H1 (cell line): ENCODE results near the gene TRAPPC2L. TPM values are rescaled to one million over a fixed set of nuclear protein-coding genes. Genes with fewer than 3 reads are reported as not detected.

Experiments used
- CTCF ChIA-PET: fragments of 300-600 bp; sonication (Branson Sonifier 250); formaldehyde crosslinking; loops from one replicate; lab custom pipeline; 2021; ENCODE audit not compliant: partially characterized antibody; lab: Charles Lee
- POLR2A ChIA-PET: fragments of 300-600 bp; sonication (Branson Sonifier 250); formaldehyde crosslinking; loops from one replicate; lab custom pipeline; 2021; ENCODE audit warnings: inconsistent platforms; ENCODE audit not compliant: partially characterized antibody; lab: Charles Lee
- DNase-seq, 2 experiments: peaks; one replicate each; pipeline versions ENCODE4 v3.0.0 to v3.0.0-alpha.2; 2010 to 2022; ENCODE audit warnings: low spot score in 2 of 2, low read depth in 1 of 2, mixed read lengths in 1 of 2
- FAIRE-seq: peaks from 2 replicates; lab custom pipeline; 2011; peaks lifted over from hg19 to GRCh38; lab: Jason Lieb, UNC
- H2AFZ ChIP-seq: 2 replicates; pipeline ENCODE4 v1.8.1; 2012; ENCODE audit warnings: low read length, inconsistent platforms
- H2AK5ac ChIP-seq: 2 replicates; pipeline ENCODE4 v1.6.1; 2013; ENCODE audit warnings: low read depth, low read length
- H2BK120ac ChIP-seq: replicated peaks from 2 replicates; pipeline ENCODE3; 2013; ENCODE audit warnings: low read depth, low read length, inconsistent platforms
- H2BK12ac ChIP-seq: 2 replicates; pipeline ENCODE4 v1.6.1; 2013; ENCODE audit warnings: low read depth, low read length
- H2BK15ac ChIP-seq: 2 replicates; pipeline ENCODE4 v1.6.1; 2013; ENCODE audit warnings: low read length
- H2BK20ac ChIP-seq: 2 replicates; pipeline ENCODE4 v1.6.1; 2013; ENCODE audit warnings: low read length
- H2BK5ac ChIP-seq: 2 replicates; pipeline ENCODE4 v1.6.1; 2013; ENCODE audit warnings: low read depth, low read length
- H3K14ac ChIP-seq: 2 replicates; pipeline ENCODE4 v1.6.1; 2013; ENCODE audit warnings: inconsistent platforms; ENCODE audit not compliant: insufficient read length
- H3K18ac ChIP-seq: 2 replicates; pipeline ENCODE4 v1.6.1; 2013; ENCODE audit warnings: low read length; ENCODE audit errors: extremely low read depth
- H3K23ac ChIP-seq: 2 replicates; pipeline ENCODE4 v1.6.1; 2013; ENCODE audit warnings: inconsistent platforms; ENCODE audit not compliant: insufficient read length
- H3K23me2 ChIP-seq: 2 replicates; pipeline ENCODE4 v1.6.1; 2013; ENCODE audit warnings: low read depth, low read length
- H3K27ac ChIP-seq: 2 replicates; pipeline ENCODE4 v1.6.1; 2011; ENCODE audit warnings: low read depth, low read length, inconsistent platforms
- H3K27me3 ChIP-seq, 4 experiments: replicated peaks in 1 of 4; 1 replicate in 1 of 4; 2 replicates in 3 of 4; pipeline versions ENCODE4 v1.6.1 to v1.8.1; 2011 to 2013; ENCODE audit warnings: low read length in 3 of 4, mild to moderate bottlenecking in 3 of 4, inconsistent platforms in 2 of 4, mixed read lengths in 2 of 4, moderate library complexity in 1 of 4; ENCODE audit not compliant: control insufficient read depth in 3 of 4, insufficient read depth in 3 of 4; ENCODE audit errors: extremely low read depth in 1 of 4
- H3K36me3 ChIP-seq, 4 experiments: 2 replicates each; pipeline versions ENCODE4 v1.6.1 to v1.8.1; 2011 to 2013; ENCODE audit warnings: mild to moderate bottlenecking in 4 of 4, low read length in 3 of 4, moderate library complexity in 2 of 4, control low read depth in 1 of 4, inconsistent platforms in 1 of 4; ENCODE audit not compliant: insufficient read depth in 4 of 4, control insufficient read depth in 2 of 4
- H3K4ac ChIP-seq: replicated peaks from 2 replicates; pipeline ENCODE3; 2013; ENCODE audit warnings: low read length, low read depth, mixed read lengths, inconsistent platforms; ENCODE audit not compliant: insufficient read length
- H3K4me1 ChIP-seq, 4 experiments: replicated peaks in 1 of 4; 1 replicate in 1 of 4; 2 replicates in 3 of 4; pipeline versions ENCODE4 v1.6.1 to v1.8.1; 2011 to 2013; ENCODE audit warnings: low read length in 3 of 4, inconsistent platforms in 2 of 4, mixed read lengths in 1 of 4; ENCODE audit not compliant: insufficient read depth in 4 of 4, control insufficient read depth in 3 of 4
- H3K4me2 ChIP-seq, 2 experiments: 2 replicates each; pipeline versions ENCODE4 v1.6.1 to v1.8.1; 2011 to 2013; ENCODE audit warnings: low read depth in 2 of 2, low read length in 2 of 2, control low read depth in 1 of 2, inconsistent platforms in 1 of 2, mild to moderate bottlenecking in 1 of 2; ENCODE audit not compliant: insufficient read depth in 1 of 2
- H3K4me3 ChIP-seq, 4 experiments: fragments of 200-600, 300-600 bp in 1 of 4; sonication (generic), shearing (Covaris generic), sonication (Bioruptor Twin) in 1 of 4; 2 replicates each; pipeline versions ENCODE4 v1.5.1 to v1.8.1; 2011 to 2016; ENCODE audit warnings: low read length in 4 of 4, low read depth in 3 of 4, control low read depth in 2 of 4, inconsistent platforms in 2 of 4, mild to moderate bottlenecking in 2 of 4, mixed read lengths in 1 of 4, moderate library complexity in 1 of 4; ENCODE audit not compliant: insufficient read depth in 2 of 4; ENCODE audit errors: extremely low read depth in 1 of 4
- H3K56ac ChIP-seq: replicated peaks from 2 replicates; pipeline ENCODE3; 2013; ENCODE audit warnings: low read depth, mild to moderate bottlenecking, mixed read lengths, low read length, inconsistent platforms; ENCODE audit not compliant: insufficient read length
- H3K79me1 ChIP-seq: 2 replicates; pipeline ENCODE4 v1.6.1; 2013; ENCODE audit warnings: low read depth, low read length, control low read depth
- H3K79me2 ChIP-seq, 2 experiments: 2 replicates each; pipeline versions ENCODE4 v1.6.1 to v1.8.1; 2012 to 2013; ENCODE audit warnings: low read length in 2 of 2, mild to moderate bottlenecking in 2 of 2, inconsistent platforms in 1 of 2; ENCODE audit not compliant: insufficient read depth in 2 of 2, control insufficient read depth in 1 of 2
- H3K9ac ChIP-seq, 4 experiments: replicated peaks in 1 of 4; 1 replicate in 1 of 4; 2 replicates in 3 of 4; pipeline versions ENCODE4 v1.6.1 to v1.8.1; 2011 to 2013; ENCODE audit warnings: low read depth in 3 of 4, low read length in 3 of 4, control low read depth in 2 of 4, mild to moderate bottlenecking in 2 of 4, moderate library complexity in 2 of 4, inconsistent platforms in 1 of 4; ENCODE audit errors: extremely low read depth in 1 of 4
- H3K9me3 ChIP-seq, 2 experiments: 2 replicates each; pipeline versions ENCODE4 v1.6.1 to v1.8.1; 2012 to 2013; ENCODE audit warnings: mild to moderate bottlenecking in 2 of 2, moderate library complexity in 2 of 2, control low read depth in 1 of 2, inconsistent platforms in 1 of 2, low read depth in 1 of 2, low read length in 1 of 2, mixed read lengths in 1 of 2; ENCODE audit not compliant: insufficient read depth in 2 of 2
- H4K20me1 ChIP-seq, 2 experiments: replicated peaks in 1 of 2; 2 replicates each; pipeline versions ENCODE3 to v1.8.1; 2011 to 2013; ENCODE audit warnings: inconsistent platforms in 2 of 2, low read length in 2 of 2, mild to moderate bottlenecking in 1 of 2; ENCODE audit not compliant: insufficient read depth in 2 of 2, control insufficient read depth in 1 of 2
- H4K5ac ChIP-seq: 2 replicates; pipeline ENCODE4 v1.6.1; 2013; ENCODE audit warnings: low read length, low read depth, mixed read lengths, inconsistent platforms; ENCODE audit not compliant: insufficient read length
- H4K8ac ChIP-seq: 2 replicates; pipeline ENCODE4 v1.8.0; 2013; ENCODE audit warnings: mild to moderate bottlenecking, moderate library complexity, low read length, inconsistent platforms; ENCODE audit not compliant: insufficient read depth; ENCODE audit errors: extremely low read depth
- H4K91ac ChIP-seq: replicated peaks from 2 replicates; pipeline ENCODE3; 2013; ENCODE audit warnings: low read length, mixed read lengths, inconsistent platforms; ENCODE audit not compliant: insufficient read length
- ATF3 ChIP-seq: IDR thresholded peaks from 2 replicates; pipeline ENCODE4 v1.6.1; 2011; ENCODE audit warnings: low read depth, mild to moderate bottlenecking, low read length; ENCODE audit not compliant: insufficient read depth
- BRCA1 ChIP-seq: IDR thresholded peaks from 2 replicates; pipeline ENCODE4 v1.6.1; 2012; ENCODE audit warnings: low read depth, low read length, improper control_type of control experiment
- FOSL1 ChIP-seq: IDR thresholded peaks from 2 replicates; pipeline ENCODE4 v1.6.1; 2011; ENCODE audit warnings: mild to moderate bottlenecking, low read depth, low read length, moderate library complexity; ENCODE audit not compliant: insufficient read depth
- HDAC6 ChIP-seq: IDR thresholded peaks from one replicate; pipeline ENCODE4 v1.7.1; 2012; ENCODE audit warnings: low read depth, mild to moderate bottlenecking, inconsistent platforms, low read length, moderate library complexity
- POLR2AphosphoS5 ChIP-seq: IDR thresholded peaks from 2 replicates; pipeline ENCODE4 v1.6.1; 2011; ENCODE audit warnings: low read depth, low read length
- RBBP5 ChIP-seq: IDR thresholded peaks from 2 replicates; pipeline ENCODE4 v1.7.1; 2012; ENCODE audit warnings: low read depth, mild to moderate bottlenecking, inconsistent platforms, low read length, moderate library complexity, borderline replicate concordance
- TAF7 ChIP-seq: optimal IDR thresholded peaks from 2 replicates; pipeline ENCODE3; 2011; ENCODE audit warnings: low read depth, mild to moderate bottlenecking, inconsistent platforms, low read length, moderate library complexity, borderline replicate concordance
- USF2 ChIP-seq: IDR thresholded peaks from 2 replicates; pipeline ENCODE4 v1.6.1; 2011; ENCODE audit warnings: low read length, improper control_type of control experiment
- YY1 ChIP-seq: IDR thresholded peaks from 2 replicates; pipeline ENCODE4 v1.6.1; 2011; ENCODE audit warnings: low read depth, mild to moderate bottlenecking, low read length
- WGBS, 2 experiments: shearing (Covaris generic) in 1 of 2; methylation state at CpG; one replicate each; pipeline versions ENCODE4 v1.1.6 to v1.1.7; 2013 to 2015; ENCODE audit warnings: low lambda C conversion rate in 2 of 2, mixed read lengths in 2 of 2, inconsistent platforms in 1 of 2, low coverage in 1 of 2, missing lambda C conversion rate in 1 of 2; ENCODE audit not compliant: insufficient replicate concordance in 2 of 2, insufficient coverage in 1 of 2, insufficient read length in 1 of 2; ENCODE audit errors: extremely low coverage in 1 of 2, missing lambda C conversion rate in 1 of 2; 5-methylcytosine and 5-hydroxymethylcytosine counted together
- polyA plus RNA-seq, 7 experiments: library from polyadenylated mRNA; depleted of rRNA in 3 of 7; stranded (reverse) in 5 of 7; unstranded in 2 of 7; fragments of >200 nt in 5 of 7; fragments of 200-250 nt in 2 of 7; gene quantifications; 1 replicate in 5 of 7; 2 replicates in 1 of 7; 4 replicates in 1 of 7; pipeline versions ENCODE4 v1.2.1 to v1.2.3, GENCODE V29; 2011 to 2013; ENCODE audit warnings: missing spikeins in 2 of 7, mixed read lengths in 2 of 7
- total RNA-seq: library from RNA; stranded (reverse); fragmentation: NEBNext Ultra II Directional; extraction: Animal tissue kit (Norgen Biotek cat#: 25700); gene quantifications from 2 replicates; pipeline ENCODE4 v1.2.1, GENCODE V29; 2021

TRAPPC2L gene
- total and polyA plus RNA-seq, 2 of the 8 experiments (the other 6 are each of a cell fraction or from before 2014, with no cell fraction given), result 98.7 to 133 TPM

- peaks cover 0 to 4% of the 10 kb centered on the region in 2 experiments for H4K20me1 ChIP-seq
- 94% methylated on average over 11 of the region's 11 CpGs; no CpG with 5 or more reads in 1 of the 2 experiments for WGBS, 2 experiments
- no peak overlapping the region for H2AFZ ChIP-seq
- H2BK5ac ChIP-seq, result no peak overlapping the region
- ChIA-PET CTCF (interaction anchor here (0.6 to 4.4 kb wide), 15 partner anchors 10 to 288 kb away, joined by 3 to 15 read pairs (median 3); no protein-coding TSS in a partner anchor), POLR2A (interaction anchor here (0.6 to 1.5 kb wide), 2 partner anchors 69 to 1439 kb away, joined by 3 to 5 read pairs; no protein-coding TSS in a partner anchor)
- H3K79me2 ChIP-seq, result no peaks in the 10 kb centered on the region
- no peaks in the 10 kb centered on the region; the same call in 1 of the 2 replicates for H3K23me2 ChIP-seq
- no peak overlapping the region for H4K91ac ChIP-seq
- H4K8ac ChIP-seq, result 0 out of 2 replicates have a peak overlapping the region, but pooled peaks have one; percentile 45
- no peaks in the 10 kb centered on the region; the same call in 1 of the 2 replicates for H3K79me1 ChIP-seq
- no peak overlapping the region for H3K9ac ChIP-seq
- no peak overlapping the region for H2BK120ac ChIP-seq
- no peak overlapping the region for H3K4ac ChIP-seq
- no peak overlapping the region for H4K5ac ChIP-seq
- H3K36me3 ChIP-seq, result no peaks in the 10 kb centered on the region
- no peak overlapping the region for H3K4me3 ChIP-seq
- no peak overlapping the region for H2AK5ac ChIP-seq
- no peak overlapping the region for H2BK12ac ChIP-seq
- H3K18ac ChIP-seq, result no peak overlapping the region
- no peaks in the 10 kb centered on the region; a peak in 1 of 4 replicates for H3K9me3 ChIP-seq
- H3K56ac ChIP-seq, result no peak overlapping the region
- DNase-seq, result no peak
- H2BK20ac ChIP-seq, result no peak overlapping the region
- FAIRE-seq, result no peak
- TF ChIP-seq YY1, result no peak
- TF ChIP-seq ATF3, result no peak
- no peak for TF ChIP-seq POLR2AphosphoS5
- no peak for TF ChIP-seq HDAC6
- no peak for TF ChIP-seq RBBP5
- TF ChIP-seq TAF7, result no peak
- no peak for TF ChIP-seq FOSL1
- TF ChIP-seq BRCA1, result no peak
- no peak for TF ChIP-seq USF2
- H2BK15ac ChIP-seq, result no peak overlapping the region
- H3K4me2 ChIP-seq, result no peak overlapping the region
- H3K27me3 ChIP-seq, result peaks cover 0 to 7% (median 1%) of the 10 kb centered on the region in 4 experiments; a peak in 2 of 7 replicates
- peaks cover 0 to 9% (median 4%) of the 10 kb centered on the region in 4 experiments; a peak in 4 of 7 replicates for H3K4me1 ChIP-seq
- no peak overlapping the region for H3K14ac ChIP-seq
- H3K23ac ChIP-seq, result no peak overlapping the region
- no peak overlapping the region for H3K27ac ChIP-seq
These were observed 22.8 kb downstream of the TRAPPC2L start for GRCh38 chr16:88879788-88880055.
